Measurements from ENCODE around the gene OR11A1. TPM values are rescaled to one million over a fixed set of nuclear protein-coding genes. Genes with fewer than 3 reads are reported as not detected.

The OR11A1 gene
- total RNA-seq, 2 experiments from 2014 or later = not detected

- H3K4me1 ChIP-seq (ENCODE audit: insufficient read depth, low read length) = no peaks in the 10 kb centered on the region
Observed at GRCh38 chr6:29478740-29479139, 21.9 kb upstream of the OR11A1 start.

GRCh38 chr6:29477923-29478450 lies 21.1 kb upstream of the OR11A1 start:
- intact Hi-C loops (cut with DNase I, micrococcal nuclease) = no loop called here
- Mint-ChIP-seq H3K27me3 (peaks cover 32% of the 10 kb centered on the region), H3K4me1 (ENCODE audit: low read depth) (no peaks in the 10 kb centered on the region)

More at GRCh38 chr6:29478740-29479139, 21.9 kb upstream of the OR11A1 start:
- ATAC-seq (ENCODE audit: poor library complexity) (no peak), DNase-seq (no peak)
- H3K9me3 Mint-ChIP-seq = peaks cover 5% of the 10 kb centered on the region
- H3K4me3 Mint-ChIP-seq = no peak overlapping the region
- H3K27ac Mint-ChIP-seq = no peak overlapping the region
- Histone ChIP-seq H3K36me3 (ENCODE audit: insufficient read depth, low read length) (no peaks in the 10 kb centered on the region), H3K4me3 (ENCODE audit: low read length) (no peak overlapping the region), H3K9me3 (ENCODE audit: control insufficient read depth in 1 of 2, insufficient read depth in 1 of 2, low read length in 2 of 2) (no peaks in the 10 kb centered on the region), H3K27me3 (ENCODE audit: control insufficient read depth in 1 of 2, insufficient read depth in 2 of 2, low read length in 2 of 2) (no peaks in the 10 kb centered on the region), H3K27ac (ENCODE audit: low read depth in 1 of 2, low read length in 2 of 2) (no peak overlapping the region)
- TF ChIP-seq CTCF (IDR thresholded peaks at IDR 0.05) = no peak
- no peaks in the 10 kb centered on the region for H3K36me3 Mint-ChIP-seq (ENCODE audit: low read depth)
- ChIA-PET CTCF (interaction anchor here (0.9 kb wide), 1 partner anchor 11 kb away, joined by 3 read pairs; no protein-coding TSS in a partner anchor), POLR2A (no interaction called here)
- H3K4me1 Mint-ChIP-seq (ENCODE audit: low read depth) = no peaks in the 10 kb centered on the region
- peaks cover 31% of the 10 kb centered on the region for H3K27me3 Mint-ChIP-seq
- intact Hi-C loops (cut with DNase I, micrococcal nuclease) = no loop called here

GRCh38 chr6:29474996-29475395 lies 18.1 kb upstream of the OR11A1 start:
- Histone ChIP-seq H3K27ac (ENCODE audit: low read depth in 1 of 2, low read length in 2 of 2) (no peak overlapping the region), H3K4me1 (ENCODE audit: insufficient read depth, low read length) (no peaks in the 10 kb centered on the region), H3K36me3 (ENCODE audit: insufficient read depth, low read length) (no peaks in the 10 kb centered on the region), H3K27me3 (ENCODE audit: control insufficient read depth in 1 of 2, insufficient read depth in 2 of 2, low read length in 2 of 2) (peaks cover 0 to 3% of the 10 kb centered on the region in 2 experiments), H3K4me3 (ENCODE audit: low read length) (no peak overlapping the region), H3K9me3 (ENCODE audit: control insufficient read depth in 1 of 2, insufficient read depth in 1 of 2, low read length in 2 of 2) (no peaks in the 10 kb centered on the region)
- POLR2A ChIA-PET = no interaction called here
- no peak for TF ChIP-seq CTCF (IDR thresholded peaks at IDR 0.05)
- no peaks in the 10 kb centered on the region for H3K36me3 Mint-ChIP-seq (ENCODE audit: low read depth)
- H3K4me1 Mint-ChIP-seq (ENCODE audit: low read depth) = no peaks in the 10 kb centered on the region
- ATAC-seq (ENCODE audit: poor library complexity) (no peak), DNase-seq (no peak)
- H3K27ac Mint-ChIP-seq = no peak overlapping the region
- CTCF ChIA-PET = no interaction called here
- peaks cover 32% of the 10 kb centered on the region for H3K27me3 Mint-ChIP-seq
- intact Hi-C loops (cut with DNase I, micrococcal nuclease) = no loop called here
- H3K4me3 Mint-ChIP-seq = no peak overlapping the region
- H3K9me3 Mint-ChIP-seq = no peaks in the 10 kb centered on the region

More at GRCh38 chr6:29477923-29478450, 21.1 kb upstream of the OR11A1 start:
- Histone ChIP-seq H3K36me3 (ENCODE audit: insufficient read depth, low read length) (no peaks in the 10 kb centered on the region), H3K9me3 (ENCODE audit: control insufficient read depth in 1 of 2, insufficient read depth in 1 of 2, low read length in 2 of 2) (no peaks in the 10 kb centered on the region), H3K4me1 (ENCODE audit: insufficient read depth, low read length) (no peaks in the 10 kb centered on the region), H3K27me3 (ENCODE audit: control insufficient read depth in 1 of 2, insufficient read depth in 2 of 2, low read length in 2 of 2) (no peaks in the 10 kb centered on the region), H3K4me3 (ENCODE audit: low read length) (no peak overlapping the region), H3K27ac (ENCODE audit: low read depth in 1 of 2, low read length in 2 of 2) (no peak overlapping the region)
- no peak for TF ChIP-seq CTCF (IDR thresholded peaks at IDR 0.05)
- no peak overlapping the region for H3K27ac Mint-ChIP-seq
- DNase-seq (no peak), ATAC-seq (ENCODE audit: poor library complexity) (no peak)
- no peaks in the 10 kb centered on the region for H3K36me3 Mint-ChIP-seq (ENCODE audit: low read depth)
- CTCF ChIA-PET = no interaction called here
- H3K9me3 Mint-ChIP-seq = peaks cover 5% of the 10 kb centered on the region
- POLR2A ChIA-PET = no interaction called here
- no peak overlapping the region for H3K4me3 Mint-ChIP-seq
